SJSA1 (cell line): ENCODE results near the gene SIGLEC14. TPM values are rescaled to one million over a fixed set of nuclear protein-coding genes. Genes with fewer than 3 reads are reported as not detected.
A peak's percentile ranks its signal among the peaks of the same experiment; 100 is the strongest.

Experiments used
- DNase-seq, 2 experiments: peaks; one replicate each; pipeline ENCODE4 v3.0.0-alpha.2; 2015 to 2020; ENCODE audit warnings: low spot score in 2 of 2, low read depth in 1 of 2
- H3K27ac ChIP-seq: fragments of 250-450 bp; sonication (Bioruptor Pico); 2 replicates; pipeline ENCODE4 v1.5.1; 2020; ENCODE audit warnings: mild to moderate bottlenecking, moderate library complexity
- H3K27me3 ChIP-seq: fragments of 250-450 bp; sonication (Bioruptor Pico); replicated peaks from 2 replicates; pipeline ENCODE4 v1.5.1; 2020; ENCODE audit warnings: mild to moderate bottlenecking, moderate library complexity
- H3K36me3 ChIP-seq: fragments of 250-450 bp; sonication (Bioruptor Pico); 2 replicates; pipeline ENCODE4 v1.5.1; 2020; ENCODE audit warnings: mild to moderate bottlenecking
- H3K4me1 ChIP-seq: fragments of 250-450 bp; sonication (Bioruptor Pico); replicated peaks from 2 replicates; pipeline ENCODE4 v1.6.1; 2021; ENCODE audit warnings: mild to moderate bottlenecking
- H3K4me3 ChIP-seq: fragments of 250-450 bp; sonication (Bioruptor Pico); 2 replicates; pipeline ENCODE4 v1.5.1; 2020; ENCODE audit warnings: mild to moderate bottlenecking
- H3K9me3 ChIP-seq: fragments of 250-450 bp; sonication (Bioruptor Pico); replicated peaks from 2 replicates; pipeline ENCODE4 v1.5.1; 2020; ENCODE audit warnings: mild to moderate bottlenecking
- total RNA-seq: library from RNA; depleted of rRNA; stranded (reverse); fragments of >200 nt; shearing (Covaris generic); gene quantifications from 2 replicates; pipeline ENCODE4 v1.2.3, GENCODE V29; 2014

SIGLEC14 gene
- total RNA-seq, 1 experiment from 2014 or later: not detected

GRCh38 chr19:51626675-51627074, 19.9 kb downstream of the SIGLEC14 start:
- no peak overlapping the region for H3K4me3 ChIP-seq
- no peak overlapping the region for H3K27ac ChIP-seq
- H3K27me3 ChIP-seq: peaks cover 14% of the 10 kb centered on the region; the same call in 1 of the 2 replicates
- H3K9me3 ChIP-seq: no peaks in the 10 kb centered on the region
- H3K36me3 ChIP-seq: no peaks in the 10 kb centered on the region
- DNase-seq: no peak
- no peaks in the 10 kb centered on the region for H3K4me1 ChIP-seq

DNA sequence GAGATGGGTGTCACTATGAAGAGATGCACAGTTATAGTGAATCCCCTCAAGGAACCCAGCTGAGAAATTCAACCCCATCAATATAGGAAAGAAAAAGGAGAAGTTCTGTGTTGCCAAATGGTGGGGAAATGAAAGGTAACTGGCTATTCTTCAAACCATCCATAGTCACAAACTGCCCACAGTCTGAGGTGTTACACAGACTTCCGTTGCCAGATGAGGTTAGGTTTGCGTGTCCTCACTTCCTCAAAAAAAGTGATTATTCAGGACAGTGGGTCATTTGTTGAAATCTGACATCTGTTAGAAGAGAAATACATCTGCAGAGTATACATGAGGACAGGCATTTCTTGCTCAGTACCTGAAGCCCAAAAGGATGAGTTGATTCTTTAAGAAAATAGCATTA, 25.4 kb downstream of the SIGLEC14 start:
- no peaks in the 10 kb centered on the region for H3K27me3 ChIP-seq
- H3K4me3 ChIP-seq: no peak overlapping the region
- no peak for DNase-seq
- H3K9me3 ChIP-seq: no peaks in the 10 kb centered on the region
- H3K4me1 ChIP-seq: no peaks in the 10 kb centered on the region
- H3K27ac ChIP-seq: no peak overlapping the region
- H3K36me3 ChIP-seq: no peaks in the 10 kb centered on the region

DNA sequence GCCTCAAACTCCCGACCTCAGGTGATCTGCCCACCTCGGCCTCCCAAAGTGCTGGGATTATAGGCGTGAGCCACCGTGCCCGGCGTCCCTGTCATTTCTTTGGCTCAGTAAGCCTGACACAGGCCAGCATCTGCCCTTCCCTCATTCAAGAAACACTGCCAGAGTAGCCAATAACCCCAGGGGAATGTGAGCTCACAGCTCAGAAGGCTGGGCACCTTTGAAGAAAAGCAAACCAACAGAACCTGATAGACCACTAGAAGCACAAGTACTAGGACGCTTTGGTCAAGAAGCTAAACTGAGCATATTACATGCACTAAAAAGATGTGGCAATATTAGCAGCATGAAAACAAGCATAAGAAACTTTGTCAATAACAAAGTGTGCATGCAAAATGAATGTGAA, 30.6 kb downstream of the SIGLEC14 start:
- Histone ChIP-seq H3K9me3 (no peaks in the 10 kb centered on the region), H3K4me1 (no peaks in the 10 kb centered on the region), H3K27ac (no peak overlapping the region), H3K36me3 (no peaks in the 10 kb centered on the region), H3K4me3 (no peak overlapping the region), H3K27me3 (no peaks in the 10 kb centered on the region)
- no peak for DNase-seq

DNA sequence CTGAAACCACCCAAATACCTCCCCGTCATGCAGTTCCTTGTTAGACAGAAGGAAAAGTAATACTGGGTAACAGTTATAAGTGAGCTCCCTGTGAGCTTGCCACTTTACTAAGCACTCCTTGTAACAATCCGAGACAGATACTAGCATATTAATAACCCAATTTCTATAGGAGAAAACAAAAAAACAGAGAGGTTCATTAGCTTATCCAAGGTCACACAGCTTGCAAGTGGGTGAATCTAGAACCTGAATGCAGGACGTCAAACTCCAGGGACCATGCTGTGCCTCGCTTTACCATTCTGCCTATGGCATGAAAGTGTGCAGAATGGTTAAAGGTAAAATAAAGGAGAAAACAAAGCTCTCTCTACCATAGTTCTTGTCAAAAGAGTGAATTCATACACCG, 31.8 kb downstream of the SIGLEC14 start:
- Histone ChIP-seq H3K27me3 (no peaks in the 10 kb centered on the region), H3K4me3 (no peak overlapping the region), H3K9me3 (no peaks in the 10 kb centered on the region), H3K36me3 (no peaks in the 10 kb centered on the region), H3K4me1 (no peaks in the 10 kb centered on the region), H3K27ac (no peak overlapping the region)
- DNase-seq: no peak

- Histone ChIP-seq H3K4me3 (no peak overlapping the region), H3K4me1 (no peaks in the 10 kb centered on the region), H3K36me3 (no peaks in the 10 kb centered on the region), H3K9me3 (no peaks in the 10 kb centered on the region), H3K27ac (no peak overlapping the region), H3K27me3 (no peaks in the 10 kb centered on the region)
- no peak for DNase-seq
Observed at GRCh38 chr19:51610576-51610975, 36.0 kb downstream of the SIGLEC14 start.

GRCh38 chr19:51607920-51608562, 38.6 kb downstream of the SIGLEC14 start:
- H3K9me3 ChIP-seq: no peaks in the 10 kb centered on the region
- no peaks in the 10 kb centered on the region for H3K4me1 ChIP-seq
- H3K4me3 ChIP-seq: no peak overlapping the region
- peak; percentile 26 to 76 for DNase-seq
- no peaks in the 10 kb centered on the region for H3K36me3 ChIP-seq
- H3K27me3 ChIP-seq: no peaks in the 10 kb centered on the region
- no peak overlapping the region for H3K27ac ChIP-seq

DNA sequence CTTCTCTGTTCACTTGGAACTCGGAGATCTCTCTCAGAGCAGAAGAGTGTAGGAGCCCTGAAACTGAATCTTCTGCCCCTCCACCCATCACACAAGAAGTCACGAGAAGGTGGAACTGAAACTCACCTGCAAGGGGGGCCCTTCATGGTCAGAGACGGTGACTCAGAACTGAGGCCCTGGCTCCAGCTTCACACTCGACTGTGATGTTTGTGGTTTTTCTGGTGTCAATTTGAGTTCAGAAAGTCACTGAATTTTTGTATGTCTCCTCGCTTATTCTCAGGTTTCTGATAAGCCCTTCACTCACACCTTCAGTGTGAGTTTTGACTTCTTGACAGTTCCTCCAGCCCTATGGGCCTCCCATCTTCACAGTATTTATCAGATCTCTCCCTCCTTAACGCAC, 39.5 kb downstream of the SIGLEC14 start:
- no peak for DNase-seq
- Histone ChIP-seq H3K4me1 (no peaks in the 10 kb centered on the region), H3K27me3 (no peaks in the 10 kb centered on the region), H3K4me3 (no peak overlapping the region), H3K9me3 (no peaks in the 10 kb centered on the region), H3K36me3 (no peaks in the 10 kb centered on the region), H3K27ac (no peak overlapping the region)

GRCh38 chr19:51602189-51602854, 44.3 kb downstream of the SIGLEC14 start:
- Histone ChIP-seq H3K4me3 (no peak overlapping the region), H3K4me1 (no peaks in the 10 kb centered on the region), H3K27me3 (no peaks in the 10 kb centered on the region), H3K27ac (no peak overlapping the region), H3K36me3 (no peaks in the 10 kb centered on the region), H3K9me3 (0 out of 2 replicates have a peak, but pooled peaks cover 5% of the 10 kb centered on the region)
- no peak for DNase-seq

DNA sequence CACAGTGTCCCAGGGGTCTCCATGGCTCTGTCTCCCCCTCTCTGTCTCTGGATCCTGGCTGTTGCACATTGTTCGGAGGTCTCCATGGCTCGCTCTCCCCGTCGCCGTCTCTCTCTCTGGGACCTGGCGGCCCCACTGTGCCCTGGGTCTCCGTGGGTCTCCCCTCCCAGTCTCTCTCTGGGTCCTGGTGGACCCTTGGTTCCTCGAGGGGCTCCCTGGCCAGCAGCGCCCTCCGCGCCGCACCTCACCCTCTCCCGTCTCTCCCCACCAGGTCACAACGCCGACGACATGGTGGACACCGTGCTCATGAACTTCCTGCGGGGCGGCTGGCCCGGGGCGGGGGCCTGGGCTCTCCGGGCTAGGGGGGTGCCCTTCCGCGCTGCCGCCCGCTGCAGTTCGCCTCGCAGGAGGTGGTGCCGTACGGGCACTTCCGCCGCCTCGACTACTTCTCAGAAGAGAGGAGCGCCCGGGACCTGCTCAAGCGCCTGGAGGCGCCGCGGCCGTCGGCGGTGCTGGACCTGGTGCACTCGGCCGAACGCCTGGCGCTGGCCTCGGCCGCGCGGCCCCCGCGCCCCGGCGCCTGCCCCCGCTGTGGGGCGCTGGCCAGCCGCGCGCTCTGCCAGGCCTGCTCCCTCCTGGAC, 45.6 kb downstream of the SIGLEC14 start:
- Histone ChIP-seq H3K4me3 (no peak overlapping the region), H3K9me3 (0 out of 2 replicates have a peak, but pooled peaks cover 5% of the 10 kb centered on the region), H3K36me3 (no peaks in the 10 kb centered on the region), H3K4me1 (no peaks in the 10 kb centered on the region), H3K27ac (no peak overlapping the region), H3K27me3 (no peaks in the 10 kb centered on the region)
- no peak for DNase-seq

- no peaks in the 10 kb centered on the region for H3K27me3 ChIP-seq
- 0 out of 2 replicates have a peak, but pooled peaks cover 4% of the 10 kb centered on the region for H3K4me1 ChIP-seq
- 0 out of 2 replicates have a peak, but pooled peaks cover 5% of the 10 kb centered on the region for H3K9me3 ChIP-seq
- no peak overlapping the region for H3K27ac ChIP-seq
- no peak for DNase-seq
- H3K4me3 ChIP-seq: no peak overlapping the region
- H3K36me3 ChIP-seq: no peaks in the 10 kb centered on the region
Observed at GRCh38 chr19:51599084-51599483, 47.5 kb downstream of the SIGLEC14 start.

- Histone ChIP-seq H3K9me3 (0 out of 2 replicates have a peak, but pooled peaks cover 5% of the 10 kb centered on the region), H3K4me1 (peaks cover 9% of the 10 kb centered on the region), H3K36me3 (no peaks in the 10 kb centered on the region), H3K4me3 (no peak overlapping the region), H3K27ac (no peak overlapping the region), H3K27me3 (no peaks in the 10 kb centered on the region)
- no peak for DNase-seq
Observed at GRCh38 chr19:51598159-51598915, 48.3 kb downstream of the SIGLEC14 start.

- no peak overlapping the region for H3K4me3 ChIP-seq
- peaks cover 10% of the 10 kb centered on the region for H3K4me1 ChIP-seq
- H3K9me3 ChIP-seq: 0 out of 2 replicates have a peak, but pooled peaks cover 5% of the 10 kb centered on the region
- H3K36me3 ChIP-seq: no peaks in the 10 kb centered on the region
- no peaks in the 10 kb centered on the region for H3K27me3 ChIP-seq
- DNase-seq: no peak
- H3K27ac ChIP-seq: no peak overlapping the region
Observed at GRCh38 chr19:51595190-51596175, 51.1 kb downstream of the SIGLEC14 start.

- Histone ChIP-seq H3K27ac (no peak overlapping the region), H3K27me3 (no peaks in the 10 kb centered on the region), H3K9me3 (0 out of 2 replicates have a peak, but pooled peaks cover 3% of the 10 kb centered on the region), H3K36me3 (no peaks in the 10 kb centered on the region; the same call in 1 of the 2 replicates), H3K4me3 (peak overlapping the region; percentile 47), H3K4me1 (peaks cover 10% of the 10 kb centered on the region)
- DNase-seq: no peak
Observed at GRCh38 chr19:51594774-51595109, 51.9 kb downstream of the SIGLEC14 start.
